HG02642 (cell line): Measurements from ENCODE around the gene M1AP.
A peak's percentile ranks its signal among the peaks of the same experiment; 100 is the strongest.
"Not testable (repeated sequence)": the region's sequence is repeated elsewhere in the genome, so short reads cannot be mapped to it uniquely, and the experiment has no call there.

Experiments used
- ATAC-seq: cut with Tn5 transposase; IDR thresholded peaks from one replicate; pipeline ENCODE4 v1.9.1; 2021; ENCODE audit warnings: mild to moderate bottlenecking; ENCODE audit not compliant: unreplicated experiment, poor library complexity

M1AP gene

DNA sequence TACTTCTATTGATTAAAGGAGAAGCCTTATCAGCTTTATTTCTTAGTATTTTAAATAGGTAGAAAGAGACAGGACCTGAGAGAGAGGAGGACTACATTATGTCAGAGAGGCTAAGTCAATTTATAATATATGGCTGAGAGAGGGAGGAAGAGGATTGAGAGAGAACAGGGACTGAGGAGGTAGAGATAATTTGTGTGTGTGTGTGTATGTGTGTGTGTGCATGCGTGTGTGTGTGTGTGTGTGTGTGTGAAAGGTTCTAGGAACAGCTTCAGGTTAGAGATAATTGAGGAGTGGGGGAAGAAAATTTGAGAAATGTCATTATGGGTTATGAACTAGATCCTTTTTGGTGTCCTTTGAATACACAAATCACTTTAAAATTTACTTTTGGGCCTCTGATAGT is 78.4 kb downstream of the M1AP start:
- no peak for ATAC-seq

DNA sequence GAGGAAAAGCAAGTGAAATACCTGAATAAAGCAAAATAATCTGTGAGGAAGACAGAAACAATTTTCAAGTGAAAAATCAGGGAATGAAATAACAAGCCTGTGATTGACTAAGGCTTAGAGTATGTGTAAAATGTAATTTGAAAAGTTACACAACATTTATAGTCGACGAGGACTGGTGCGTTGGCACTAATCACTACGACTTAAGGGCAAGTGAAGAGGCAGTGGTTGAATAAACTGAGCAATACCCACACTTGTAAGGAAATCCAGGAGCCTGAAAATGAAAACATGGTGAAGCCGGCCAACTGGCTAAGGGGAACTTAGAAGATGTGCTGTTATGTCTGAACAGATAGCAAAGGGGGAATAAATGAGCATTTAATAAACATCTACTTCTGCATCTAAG is 80.2 kb downstream of the M1AP start:
- no peak for ATAC-seq

DNA sequence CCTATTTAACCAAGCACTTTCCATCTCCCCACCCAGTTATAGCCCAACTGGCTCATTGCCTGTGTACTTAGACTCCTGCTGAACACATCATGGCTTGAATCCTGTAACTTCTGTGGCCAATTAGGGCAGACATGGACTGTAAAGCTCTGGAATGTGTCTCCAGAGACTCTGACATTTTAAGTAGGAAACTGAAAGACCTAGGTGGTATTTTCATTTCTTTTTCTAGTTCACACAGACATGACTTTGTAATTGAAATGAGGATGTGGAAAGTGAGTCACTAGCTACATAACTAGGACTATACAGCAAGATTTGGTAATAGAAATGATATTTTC is 81.4 kb downstream of the M1AP start:
- ATAC-seq: no peak

DNA sequence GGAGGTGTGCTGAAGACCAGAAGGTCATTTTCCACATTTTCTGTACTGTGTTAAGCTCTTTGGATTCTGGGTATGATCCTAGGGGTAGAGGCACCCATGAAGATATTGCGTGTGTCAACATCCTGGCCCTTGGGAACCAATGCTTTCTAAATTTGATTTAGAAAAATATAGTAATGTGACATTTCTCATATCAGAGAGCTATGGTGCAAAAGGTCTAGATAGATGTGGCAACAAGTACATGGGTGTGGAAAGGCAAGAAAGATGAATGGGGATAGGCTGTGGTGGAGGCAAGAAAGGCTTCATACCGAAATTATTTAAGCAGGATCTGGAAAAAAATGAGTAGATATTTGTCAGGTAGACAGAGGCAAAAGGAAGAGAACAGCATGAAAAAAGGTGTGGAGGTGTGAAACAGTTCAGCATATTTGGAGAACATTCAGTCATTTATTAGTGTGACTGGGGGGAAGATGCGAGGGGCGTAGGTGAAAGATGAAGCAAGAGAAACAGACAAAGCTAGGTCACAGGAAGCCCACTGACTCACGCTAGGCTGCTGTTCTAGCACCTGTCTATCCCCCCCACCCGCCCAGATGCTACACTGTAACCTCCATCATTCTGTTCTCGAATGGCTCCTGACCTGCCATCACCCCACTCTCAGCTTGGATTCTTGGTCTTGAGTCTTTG is 81.9 kb downstream of the M1AP start:
- ATAC-seq: no peak

DNA sequence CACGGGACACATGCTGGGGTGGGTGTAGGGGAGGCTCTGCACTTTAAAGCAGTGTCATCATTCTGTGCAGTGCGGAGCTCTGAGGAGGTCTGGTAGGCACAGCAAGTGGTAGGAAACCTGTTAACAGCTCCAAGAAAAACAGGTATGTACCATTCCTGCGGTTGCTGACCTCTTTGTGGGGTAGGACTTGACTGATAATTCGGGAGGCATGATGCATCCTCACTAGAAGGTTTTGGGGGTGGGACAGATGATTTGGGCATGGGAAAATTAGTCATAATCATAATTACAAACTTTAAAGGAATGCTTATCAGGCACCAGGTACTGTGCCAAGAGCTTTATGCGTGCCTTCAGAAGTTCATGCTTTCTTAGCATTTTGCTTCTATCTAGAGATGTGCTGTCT is 83.9 kb downstream of the M1AP start:
- ATAC-seq: no peak

DNA sequence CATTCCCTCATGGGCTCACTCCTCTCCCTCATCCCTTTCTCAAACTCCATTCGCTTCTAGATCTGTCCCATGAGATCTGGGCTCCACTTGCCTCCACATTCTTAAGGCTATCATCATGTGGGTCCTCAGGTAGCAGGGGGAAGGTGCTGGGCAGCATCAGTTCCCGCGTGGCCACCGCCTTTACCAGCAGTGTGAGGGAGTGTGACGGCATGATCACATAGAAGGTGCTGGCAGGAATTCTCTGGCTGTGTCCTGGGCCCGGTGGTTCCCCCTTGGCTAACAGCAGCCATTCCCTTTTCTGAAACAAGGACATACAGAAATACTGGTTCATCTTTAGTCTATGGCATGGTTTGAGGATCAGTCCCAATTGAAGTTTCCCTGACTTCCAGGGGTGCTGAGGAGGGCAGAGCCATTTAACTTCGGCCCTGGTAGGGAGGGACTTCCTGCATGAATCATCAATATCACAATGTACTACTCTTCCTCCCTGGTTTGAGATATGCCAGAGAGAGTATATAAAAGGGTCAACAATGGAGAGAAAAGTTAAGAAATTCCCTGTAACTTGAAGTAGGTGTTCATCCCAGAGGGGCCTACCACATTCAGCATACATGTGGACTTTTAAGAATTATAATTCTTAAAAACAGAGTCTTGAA is 85.9 kb downstream of the M1AP start:
- ATAC-seq: no peak

DNA sequence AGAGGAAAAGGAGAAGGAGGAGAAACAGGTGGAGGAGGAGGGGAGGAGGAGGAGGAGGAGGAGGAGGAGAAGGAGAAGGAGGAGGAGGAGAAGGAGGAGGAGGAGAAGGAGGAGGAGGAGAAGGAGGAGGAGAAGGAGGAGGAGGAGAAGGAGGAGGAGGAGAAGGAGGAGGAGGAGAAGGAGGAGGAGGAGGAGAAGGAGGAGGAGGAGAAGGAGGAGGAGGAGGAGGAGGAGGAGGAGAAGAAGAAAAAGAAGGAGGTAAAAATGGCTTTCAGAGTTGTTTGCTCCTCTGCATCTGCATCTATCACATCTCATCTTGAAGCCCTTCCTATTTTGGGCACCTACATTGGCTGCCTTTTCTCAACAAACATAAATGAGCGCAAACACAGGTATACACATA is 87.1 kb downstream of the M1AP start:
- ATAC-seq: not testable (repeated sequence)

DNA sequence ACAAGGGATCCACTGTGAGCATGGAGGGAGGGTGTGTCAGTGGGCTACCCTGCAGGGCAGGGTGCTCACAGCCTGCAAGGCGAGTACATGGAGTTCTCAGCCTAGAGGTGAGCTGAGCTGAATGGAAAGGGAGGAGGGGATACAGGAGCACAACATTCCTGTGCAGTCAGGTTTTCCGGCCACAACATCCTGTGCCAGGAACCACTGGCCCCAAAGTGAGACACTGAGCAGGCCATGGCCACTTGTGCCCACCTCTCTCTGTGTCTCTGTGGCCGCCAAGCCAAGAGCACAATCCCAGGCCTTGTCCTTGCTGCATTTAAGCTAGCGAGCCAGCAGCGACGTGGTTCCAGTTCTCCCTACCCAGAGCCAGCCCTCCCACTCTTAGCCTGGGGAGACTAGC is 87.5 kb downstream of the M1AP start:
- ATAC-seq: no peak

DNA sequence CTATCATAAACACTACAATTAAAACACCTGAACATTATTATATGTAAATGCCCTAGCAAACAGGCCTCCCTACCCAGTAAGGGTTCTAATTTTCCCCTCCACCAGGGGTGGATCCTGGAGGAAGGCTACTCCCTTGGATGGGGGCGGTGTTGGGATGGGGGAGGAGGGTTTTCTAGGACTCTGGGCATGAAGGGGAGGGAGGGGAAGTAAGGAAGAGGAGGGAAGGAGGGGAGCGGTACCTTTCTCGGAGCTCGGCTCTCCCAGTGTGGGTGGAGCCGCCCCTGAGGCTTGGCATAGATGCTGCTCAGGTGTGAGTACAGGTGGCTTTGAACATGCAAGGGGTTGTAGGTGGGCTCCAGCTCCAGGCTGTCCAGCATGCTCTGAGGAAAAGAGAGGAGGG is 88.2 kb downstream of the M1AP start:
- ATAC-seq: no peak

DNA sequence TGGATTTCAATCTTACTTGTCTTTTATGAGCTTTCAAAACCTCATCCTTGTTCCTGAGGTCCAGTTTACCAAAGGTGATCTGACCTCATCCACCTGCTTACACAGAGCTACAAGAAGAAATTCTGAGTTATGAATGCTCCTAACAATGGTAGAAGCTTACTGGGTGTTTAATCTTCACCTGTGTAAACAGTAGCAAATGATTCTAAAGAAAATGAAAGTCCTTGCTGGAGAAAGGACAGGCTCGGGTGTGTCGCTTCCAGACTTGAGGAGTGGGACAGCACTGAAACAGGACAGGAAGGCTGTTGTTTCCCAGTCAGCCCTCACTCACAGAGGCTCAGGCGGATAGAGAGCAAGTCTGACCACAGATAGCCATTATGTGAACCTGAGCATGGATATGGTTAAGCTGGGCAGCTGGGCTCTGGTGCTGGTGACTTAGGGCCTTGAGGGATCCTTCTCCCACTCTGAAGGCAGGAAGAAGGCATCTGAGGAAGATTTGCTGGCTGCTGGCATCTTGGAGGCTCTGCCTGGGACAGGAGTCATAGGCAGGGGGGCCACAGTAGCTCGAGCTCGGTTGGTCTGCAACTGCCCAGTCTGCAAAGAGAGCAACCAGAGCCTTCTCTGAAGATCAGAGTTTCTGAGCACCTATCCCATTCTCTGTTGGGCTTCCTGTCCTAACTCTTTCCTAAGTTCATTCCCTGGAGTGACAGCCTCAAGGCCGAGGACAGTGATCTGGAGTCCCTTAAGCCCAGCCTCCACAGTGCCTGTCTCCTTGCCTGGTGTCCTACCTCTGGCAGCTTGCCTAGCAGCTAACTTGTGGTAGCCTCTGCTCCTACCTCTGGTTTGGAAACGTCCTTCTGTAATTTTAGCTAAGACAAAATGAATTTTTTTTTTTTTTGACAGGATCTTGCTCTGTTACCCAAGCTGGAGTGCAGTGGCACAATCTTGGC is 89.6 kb downstream of the M1AP start:
- no peak for ATAC-seq

DNA sequence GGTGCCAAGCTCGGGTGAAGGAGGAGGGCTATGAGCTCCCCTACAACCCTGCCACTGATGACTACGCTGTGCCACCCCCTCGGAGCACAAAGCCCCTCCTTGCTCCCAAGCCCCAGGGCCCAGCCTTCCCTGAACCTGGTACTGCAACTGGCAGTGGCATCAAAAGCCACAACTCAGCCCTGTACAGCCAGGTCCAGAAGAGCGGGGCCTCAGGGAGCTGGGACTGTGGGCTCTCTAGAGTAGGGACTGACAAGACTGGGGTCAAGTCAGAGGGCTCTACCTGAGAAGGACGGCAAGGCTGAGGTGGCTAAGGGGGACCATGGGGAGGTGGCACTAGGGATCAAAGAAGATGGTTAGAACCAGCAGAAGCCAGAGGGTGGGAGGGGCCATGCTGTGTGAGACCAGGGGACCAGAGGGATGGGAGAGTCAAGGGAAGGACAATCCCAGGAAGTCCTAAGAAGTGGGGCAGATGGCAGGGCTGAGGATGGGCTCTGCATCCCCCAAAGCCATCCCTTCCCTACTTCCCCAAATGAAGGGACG is 91.2 kb downstream of the M1AP start:
- no peak for ATAC-seq

DNA sequence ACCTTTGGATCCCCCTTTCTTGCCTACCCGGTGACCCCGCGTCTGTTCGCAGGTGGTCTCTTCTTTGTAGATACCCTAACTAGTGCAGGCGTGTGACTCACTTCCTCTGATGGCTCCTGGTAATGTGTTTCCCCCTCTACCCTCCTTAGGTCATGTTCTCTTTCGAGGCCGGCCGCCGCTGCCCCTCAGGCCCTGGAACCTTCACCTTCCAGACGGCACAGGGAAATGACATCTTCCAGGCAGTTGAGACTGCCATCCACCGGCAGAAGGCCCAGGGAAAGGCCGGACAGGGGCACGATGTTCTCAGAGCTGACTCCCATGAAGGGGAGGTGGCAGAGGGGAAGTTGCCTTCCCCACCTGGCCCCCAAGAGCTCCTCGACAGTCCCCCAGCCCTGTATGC is 92.0 kb downstream of the M1AP start:
- no peak for ATAC-seq

DNA sequence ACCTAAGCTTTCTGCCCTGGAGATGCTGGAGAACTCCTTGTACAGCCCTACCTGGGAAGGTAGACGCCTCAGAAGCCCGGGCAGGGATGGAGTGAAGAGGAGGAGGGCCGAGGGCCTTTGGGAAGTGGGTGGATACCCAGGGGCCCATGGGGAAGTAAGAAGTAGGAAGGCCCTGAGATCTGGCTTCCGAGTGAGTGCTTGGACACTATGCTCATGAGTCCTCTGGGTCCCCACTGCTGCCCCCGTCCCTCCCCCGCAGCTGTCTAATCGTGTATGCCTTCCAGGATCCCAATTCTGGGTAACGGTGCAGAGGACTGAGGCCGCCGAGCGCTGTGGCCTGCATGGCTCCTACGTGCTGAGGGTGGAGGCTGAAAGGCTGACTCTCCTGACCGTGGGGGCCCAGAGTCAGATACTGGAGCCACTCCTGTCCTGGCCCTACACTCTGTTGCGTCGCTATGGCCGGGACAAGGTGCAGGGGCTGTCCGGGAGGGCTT is 92.5 kb downstream of the M1AP start:
- no peak for ATAC-seq

DNA sequence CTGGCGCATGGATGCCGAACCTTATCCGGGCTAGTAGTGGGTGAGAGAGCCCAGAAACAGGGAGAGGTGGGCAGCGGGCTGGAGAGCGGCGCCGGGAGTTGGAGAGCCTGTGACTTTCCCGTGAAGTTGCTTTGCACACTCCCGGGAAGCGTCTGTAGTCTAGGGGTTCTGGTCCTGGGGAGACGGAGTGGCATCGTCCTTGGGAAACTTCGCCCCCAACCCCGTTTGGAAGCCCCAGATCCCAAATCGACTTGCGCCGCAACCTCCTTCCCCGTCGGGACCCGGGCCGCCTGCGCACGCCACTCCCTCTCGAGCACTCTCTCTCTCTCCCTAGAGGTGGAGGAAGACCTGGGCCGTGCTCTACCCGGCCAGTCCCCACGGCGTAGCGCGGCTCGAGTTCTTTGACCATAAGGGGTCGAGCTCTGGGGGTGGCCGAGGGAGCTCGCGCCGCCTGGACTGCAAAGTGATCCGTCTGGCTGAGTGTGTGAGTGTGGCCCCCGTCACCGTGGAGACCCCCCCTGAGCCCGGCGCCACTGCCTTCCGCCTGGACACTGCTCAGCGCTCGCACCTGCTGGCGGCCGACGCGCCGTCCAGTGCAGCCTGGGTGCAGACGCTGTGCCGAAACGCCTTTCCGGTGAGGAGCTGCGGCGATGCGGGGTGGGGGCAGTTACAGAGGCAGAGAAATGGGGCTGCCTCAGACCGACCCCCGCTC is 93.2 kb downstream of the M1AP start:
- ATAC-seq: peak; percentile 48

DNA sequence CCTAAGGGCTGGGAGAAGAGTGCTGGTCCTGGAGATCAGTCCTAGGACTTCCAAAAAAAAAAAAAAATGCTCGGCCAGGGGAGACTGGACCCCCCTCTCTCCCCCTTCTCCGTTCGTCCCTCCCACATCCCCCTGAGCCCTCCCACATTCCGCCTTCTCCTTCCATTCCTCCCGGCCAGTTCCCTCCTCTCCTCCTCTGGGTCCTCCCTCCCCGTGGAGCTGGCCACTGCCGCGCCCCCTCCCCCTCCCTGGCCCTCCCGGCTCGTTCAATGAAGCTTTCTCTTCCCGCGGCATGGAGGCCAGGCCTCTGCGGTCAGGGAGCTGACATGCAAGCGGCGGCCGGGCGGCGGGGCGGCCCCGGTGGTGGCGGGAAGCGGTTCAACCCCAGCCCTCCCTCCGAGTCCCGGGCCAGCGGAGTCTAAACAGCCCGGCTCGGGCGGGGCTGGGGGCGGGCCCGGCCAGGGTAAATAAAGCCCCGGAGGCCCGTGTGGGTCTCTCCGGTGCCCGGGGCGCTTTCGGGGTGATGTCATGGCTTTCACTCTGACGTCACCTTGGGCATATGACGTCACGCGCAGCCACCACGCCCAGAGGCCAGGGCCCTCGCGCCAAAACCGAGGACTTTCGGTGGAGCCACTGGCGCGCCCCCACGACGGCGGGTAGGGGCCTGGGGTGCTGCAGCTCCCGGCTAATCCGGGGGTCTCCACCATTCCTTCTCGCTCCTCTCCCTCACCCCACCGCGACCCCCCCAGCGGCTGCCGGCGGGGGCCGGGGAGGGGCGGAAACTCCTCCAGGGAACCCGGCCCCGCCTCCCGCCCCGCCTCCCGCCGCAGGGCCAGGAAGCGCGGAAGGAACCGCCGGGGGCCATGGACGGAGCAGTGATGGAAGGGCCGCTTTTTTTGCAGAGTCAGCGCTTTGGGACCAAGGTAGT is 94.0 kb downstream of the M1AP start, which contains the start of the genes DOK1 and LOXL3:
Gene DOK1, plus strand, starts transcription at position 829 of the 928 bp plus-strand sequence. Its CDS starts 35 bp downstream, at position 864.
Gene LOXL3, minus strand, starts transcription at position 51 of the 928 bp plus-strand sequence. CDS start 1,308 bp downstream, outside the sequence.
- ATAC-seq: peak; percentile 61

DNA sequence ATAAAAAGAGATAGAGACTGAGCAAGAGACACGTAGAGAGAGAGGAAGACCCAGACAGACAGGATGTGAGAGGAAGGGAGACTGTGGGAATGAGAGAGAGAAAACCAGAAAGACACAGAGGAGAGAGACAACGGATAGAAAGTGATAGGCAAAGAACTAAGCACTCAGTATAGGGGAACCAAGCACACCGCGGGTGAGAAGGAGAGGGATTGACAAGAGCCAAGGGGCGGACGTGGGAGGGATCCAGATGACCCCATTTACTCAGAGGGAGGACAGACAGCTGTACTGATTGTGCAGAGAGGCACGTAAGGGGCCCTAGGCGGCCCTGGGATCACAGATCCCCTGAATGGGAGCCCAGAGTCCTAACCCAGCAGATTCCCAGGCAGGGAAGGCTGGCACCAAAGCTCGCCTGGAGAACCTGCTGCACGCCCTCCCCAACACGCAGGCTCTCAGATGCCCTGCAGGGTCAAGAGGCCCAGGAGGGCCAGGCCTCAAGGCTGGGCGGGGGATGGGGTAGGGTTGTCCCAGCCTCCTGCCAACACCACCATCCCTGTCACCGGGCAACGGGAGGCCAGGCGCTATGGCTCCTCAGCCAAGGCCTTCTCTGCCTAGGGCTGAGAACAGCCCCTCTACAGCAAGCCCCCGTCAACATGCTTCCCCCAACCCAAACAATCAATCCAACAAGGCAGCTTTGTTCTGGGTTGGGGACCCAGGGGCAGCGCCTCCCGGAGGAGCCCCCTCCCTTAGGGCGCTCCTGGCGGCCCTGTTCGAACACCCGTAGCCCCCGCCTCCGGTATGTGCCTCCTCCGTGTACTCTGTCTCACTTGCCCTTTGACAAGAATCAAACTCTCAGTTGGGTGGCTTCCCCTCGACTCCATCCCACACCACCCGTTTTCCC is 95.0 kb downstream of the M1AP start:
- no peak for ATAC-seq

DNA sequence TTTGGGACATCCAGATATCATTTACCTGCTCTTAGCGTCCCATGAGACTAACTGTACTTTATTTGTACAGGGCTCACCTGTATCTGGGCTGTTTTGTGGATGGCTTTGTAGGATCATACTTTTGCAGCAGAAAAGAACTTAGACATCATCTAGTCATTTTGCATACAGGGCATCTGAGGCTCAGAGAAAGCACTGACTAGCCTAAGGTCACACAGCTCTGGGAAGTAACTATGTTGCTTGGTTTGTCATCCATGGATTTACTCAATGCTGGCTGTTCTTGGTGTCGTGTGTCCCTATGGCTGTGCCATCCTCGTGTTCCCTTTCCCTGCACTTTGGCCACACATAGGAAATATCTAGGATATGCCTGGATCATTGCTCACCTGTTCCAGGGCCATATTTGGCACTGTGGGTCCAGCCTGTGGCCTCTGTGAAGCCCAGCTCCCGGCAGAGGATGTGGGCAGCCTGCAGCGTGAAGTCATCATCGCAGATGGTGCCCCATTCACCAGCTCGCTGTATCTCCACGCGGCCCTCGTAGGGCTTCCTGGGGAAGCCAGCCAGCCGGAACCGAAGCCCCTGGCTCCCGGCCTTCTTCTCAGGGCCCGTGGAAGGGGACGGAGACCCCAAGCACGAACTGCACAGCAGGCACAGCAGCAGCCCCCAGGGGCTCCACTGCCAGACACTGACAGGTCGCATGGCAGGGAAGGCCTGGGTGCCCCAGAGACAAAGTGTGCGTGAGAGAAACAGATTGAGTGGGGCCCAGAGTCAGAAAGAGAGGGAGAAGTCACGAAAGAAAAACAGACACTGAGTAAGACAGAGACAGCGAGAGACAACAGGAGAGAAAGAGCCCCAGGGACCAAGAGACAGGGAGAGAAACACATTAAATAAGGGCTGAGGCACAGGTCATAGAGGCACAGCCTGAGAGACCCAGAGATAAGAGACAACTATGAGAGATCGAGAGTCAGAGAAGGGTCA is 95.9 kb downstream of the M1AP start:
- no peak for ATAC-seq
